ENCODE data around the gene SKP1. TPM values are rescaled to one million over a fixed set of nuclear protein-coding genes. Genes with fewer than 3 reads are reported as not detected.

The SKP1 gene
- total RNA-seq, 1 experiment from 2014 or later, result 411 TPM

- H3K4me3 Mint-ChIP-seq (ENCODE audit: low read depth, unreplicated experiment), result no peak overlapping the region
- CTCF ChIA-PET, result interaction anchor here (1.0 to 1.1 kb wide), 2 partner anchors 33 to 78 kb away, joined by 4 read pairs; no protein-coding TSS in a partner anchor
- TF ChIP-seq, protein P1, sequence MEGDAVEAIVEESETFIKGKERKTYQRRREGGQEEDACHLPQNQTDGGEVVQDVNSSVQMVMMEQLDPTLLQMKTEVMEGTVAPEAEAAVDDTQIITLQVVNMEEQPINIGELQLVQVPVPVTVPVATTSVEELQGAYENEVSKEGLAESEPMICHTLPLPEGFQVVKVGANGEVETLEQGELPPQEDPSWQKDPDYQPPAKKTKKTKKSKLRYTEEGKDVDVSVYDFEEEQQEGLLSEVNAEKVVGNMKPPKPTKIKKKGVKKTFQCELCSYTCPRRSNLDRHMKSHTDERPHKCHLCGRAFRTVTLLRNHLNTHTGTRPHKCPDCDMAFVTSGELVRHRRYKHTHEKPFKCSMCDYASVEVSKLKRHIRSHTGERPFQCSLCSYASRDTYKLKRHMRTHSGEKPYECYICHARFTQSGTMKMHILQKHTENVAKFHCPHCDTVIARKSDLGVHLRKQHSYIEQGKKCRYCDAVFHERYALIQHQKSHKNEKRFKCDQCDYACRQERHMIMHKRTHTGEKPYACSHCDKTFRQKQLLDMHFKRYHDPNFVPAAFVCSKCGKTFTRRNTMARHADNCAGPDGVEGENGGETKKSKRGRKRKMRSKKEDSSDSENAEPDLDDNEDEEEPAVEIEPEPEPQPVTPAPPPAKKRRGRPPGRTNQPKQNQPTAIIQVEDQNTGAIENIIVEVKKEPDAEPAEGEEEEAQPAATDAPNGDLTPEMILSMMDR (IDR thresholded peaks at IDR 0.05; ENCODE audit: unreplicated experiment), result no peak
- no peak for DNase-seq
- intact Hi-C loops (cut with micrococcal nuclease; ENCODE audit: unreplicated experiment), result no loop called here
- peaks cover 34% of the 10 kb centered on the region for H3K36me3 Mint-ChIP-seq (ENCODE audit: insufficient read depth, unreplicated experiment)
- H3K27ac Mint-ChIP-seq (ENCODE audit: unreplicated experiment), result no peak overlapping the region
- H3K27me3 Mint-ChIP-seq (ENCODE audit: unreplicated experiment), result peaks cover 8% of the 10 kb centered on the region
- TSS peak; percentile 39 for BruUV-seq (replicated peaks)
- peaks cover 17% of the 10 kb centered on the region for H3K4me1 Mint-ChIP-seq (ENCODE audit: low read depth, unreplicated experiment)
- H3K9me3 Mint-ChIP-seq (ENCODE audit: low read depth, unreplicated experiment), result no peaks in the 10 kb centered on the region
These were observed 59.7 kb downstream of the SKP1 start for GRCh38 chr5:134116789-134117761.

DNA sequence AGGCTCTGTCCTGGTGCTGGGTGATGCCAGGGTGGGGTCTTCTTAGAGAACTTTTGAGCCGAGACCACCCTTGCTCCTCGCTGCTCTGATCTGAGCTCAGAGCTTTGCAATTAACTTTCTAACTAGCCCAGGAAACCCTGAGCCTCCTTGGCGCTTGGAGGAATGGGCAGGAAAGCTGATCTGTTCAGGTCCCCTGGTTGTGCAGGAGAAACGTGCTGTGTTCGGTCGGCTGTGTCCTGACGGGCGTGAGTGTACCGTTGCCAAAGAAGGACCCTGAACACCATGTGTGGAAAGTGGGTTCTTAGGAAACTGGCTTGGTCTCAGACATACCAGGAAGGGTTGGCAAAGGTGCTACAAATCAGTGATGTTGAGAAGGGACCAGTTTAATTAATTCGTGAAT is 60.5 kb downstream of the SKP1 start:
- intact Hi-C loops (cut with micrococcal nuclease; ENCODE audit: unreplicated experiment), result no loop called here
- no peak for DNase-seq
- CTCF ChIA-PET, result interaction anchor here (1.1 kb wide), 1 partner anchor 77 kb away, joined by 4 read pairs; no protein-coding TSS in a partner anchor
- Mint-ChIP-seq H3K36me3 (ENCODE audit: insufficient read depth, unreplicated experiment) (peaks cover 34% of the 10 kb centered on the region), H3K27me3 (ENCODE audit: unreplicated experiment) (peaks cover 16% of the 10 kb centered on the region), H3K27ac (ENCODE audit: unreplicated experiment) (no peak overlapping the region), H3K4me1 (ENCODE audit: low read depth, unreplicated experiment) (peaks cover 17% of the 10 kb centered on the region), H3K4me3 (ENCODE audit: low read depth, unreplicated experiment) (peak overlapping the region; percentile 75), H3K9me3 (ENCODE audit: low read depth, unreplicated experiment) (no peaks in the 10 kb centered on the region)
- TF ChIP-seq, protein P1 (IDR thresholded peaks at IDR 0.05; ENCODE audit: unreplicated experiment), result no peak
- no TSS peak for BruUV-seq (replicated peaks)

- CTCF ChIA-PET, result interaction anchor here (1.1 to 2.5 kb wide), 2 partner anchors 76 kb away, joined by 4 to 9 read pairs; no protein-coding TSS in a partner anchor
These were observed 61.0 kb downstream of the SKP1 start for GRCh38 chr5:134115806-134116175.

More at GRCh38 chr5:134115806-134116175, 61.0 kb downstream of the SKP1 start:
- intact Hi-C loops (cut with micrococcal nuclease; ENCODE audit: unreplicated experiment), result no loop called here
- Mint-ChIP-seq H3K4me1 (ENCODE audit: low read depth, unreplicated experiment) (peaks cover 17% of the 10 kb centered on the region), H3K4me3 (ENCODE audit: low read depth, unreplicated experiment) (peak overlapping the region; percentile 75), H3K36me3 (ENCODE audit: insufficient read depth, unreplicated experiment) (peaks cover 31% of the 10 kb centered on the region), H3K27me3 (ENCODE audit: unreplicated experiment) (peaks cover 20% of the 10 kb centered on the region), H3K27ac (ENCODE audit: unreplicated experiment) (peak overlapping the region; percentile 22), H3K9me3 (ENCODE audit: low read depth, unreplicated experiment) (no peaks in the 10 kb centered on the region)
- TF ChIP-seq, protein P1 (IDR thresholded peaks at IDR 0.05; ENCODE audit: unreplicated experiment), result no peak
- no peak for DNase-seq
- no TSS peak for BruUV-seq (replicated peaks)

All from Calu3 (cell line).